Measurements from ENCODE around the gene GIT2. TPM values are rescaled to one million over a fixed set of nuclear protein-coding genes. Genes with fewer than 3 reads are reported as not detected.

The GIT2 gene
- total and polyA plus RNA-seq, 2 of the 8 experiments (the other 6 are each of a cell fraction or from before 2014, with no cell fraction given): 9.6 to 20.7 TPM

DNA sequence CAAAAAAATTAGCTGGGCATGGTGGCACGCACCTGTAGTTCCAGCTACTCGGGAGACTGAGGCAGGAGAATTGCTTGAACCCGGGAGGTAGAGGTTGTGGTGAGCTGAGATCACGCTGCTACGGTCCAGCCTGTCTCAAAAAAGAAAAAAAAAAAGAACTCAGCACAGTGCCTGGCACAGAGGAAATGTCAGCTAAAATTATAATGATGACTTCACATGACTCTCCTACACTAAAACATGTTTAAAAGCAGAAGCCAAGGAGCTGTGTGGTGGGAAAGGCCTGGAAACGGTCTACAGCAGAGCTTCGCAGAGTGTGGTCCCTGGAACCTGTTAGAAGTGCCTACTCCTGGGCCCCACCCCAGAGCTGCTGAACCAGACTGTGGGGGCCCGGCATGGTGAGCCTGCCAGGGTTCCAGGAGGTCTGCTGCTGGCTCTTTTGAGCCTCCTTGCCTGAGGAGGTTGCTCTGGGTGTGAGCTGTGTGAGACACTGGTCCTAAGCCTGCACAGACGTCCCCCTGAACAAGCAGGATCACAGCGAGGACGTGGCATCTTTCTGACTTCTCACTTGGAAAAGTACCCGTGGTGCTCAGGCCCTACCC, 68.0 kb downstream of the GIT2 start (continued):
- TF ChIP-seq PHF8 (conservative IDR thresholded peaks at IDR 0.05; ENCODE audit: low read depth, low read length): no peak
- TF ChIP-seq HDAC6 (IDR thresholded peaks at IDR 0.05; ENCODE audit: low read depth, low read length): no peak
